PC-9 (cell line): ENCODE data around the gene ARHGEF7. TPM values are rescaled to one million over a fixed set of nuclear protein-coding genes. Genes with fewer than 3 reads are reported as not detected.

ENCODE experiments used
- BruUV-seq: library from RNA; stranded (reverse); fragments of 400-500 nt; replicated peaks from 2 replicates; lab custom pipeline; 2021; lab: Mats Ljungman, UMichigan
- CTCF ChIA-PET: fragments of 300-600 bp; sonication (Branson Sonifier 250); formaldehyde crosslinking; loops from one replicate; lab custom pipeline; 2022; ENCODE audit warnings: antibody characterized with exemption; lab: Charles Lee
- POLR2A ChIA-PET: fragments of 300-600 bp; sonication (Branson Sonifier 250); formaldehyde crosslinking; loops from one replicate; lab custom pipeline; 2022; ENCODE audit warnings: antibody characterized with exemption; ENCODE audit not compliant: unreplicated experiment; lab: Charles Lee
- DNase-seq, 2 experiments: peaks; one replicate each; pipeline versions ENCODE4 v3.0.0 to v3.0.0-alpha.2; 2015 to 2022; ENCODE audit warnings: mixed read lengths in 1 of 2
- H2AFZ ChIP-seq: fragments of 200-600 bp; sonication (generic); 2 replicates; pipeline ENCODE4 v1.8.1; 2017; ENCODE audit warnings: antibody characterized with exemption
- H3F3A ChIP-seq: fragments of 200-600 bp; sonication (generic); 2 replicates; pipeline ENCODE4 v1.8.1; 2017; ENCODE audit warnings: antibody characterized with exemption, mild to moderate bottlenecking, low read depth; ENCODE audit not compliant: insufficient read depth
- H3K27ac ChIP-seq: fragments of 200-600 bp; sonication (generic); 2 replicates; pipeline ENCODE4 v1.6.1; 2016; ENCODE audit warnings: mixed run types
- H3K27me3 ChIP-seq: fragments of 200-600 bp; sonication (generic); 2 replicates; pipeline ENCODE4 v1.6.1; 2016; ENCODE audit warnings: low read depth, mixed run types; ENCODE audit not compliant: insufficient read depth
- H3K36me3 ChIP-seq: fragments of 200-600 bp; sonication (generic); 2 replicates; pipeline ENCODE4 v1.6.1; 2016; ENCODE audit warnings: low read depth, mixed run types
- H3K4me1 ChIP-seq: fragments of 200-600 bp; sonication (generic); replicated peaks from 2 replicates; pipeline ENCODE4 v1.6.1; 2016; ENCODE audit warnings: mixed run types; ENCODE audit not compliant: insufficient read depth
- H3K4me2 ChIP-seq: fragments of 200-600 bp; sonication (generic); 2 replicates; pipeline ENCODE4 v1.6.1; 2017; ENCODE audit warnings: mixed run types
- H3K4me3 ChIP-seq: fragments of 200-600 bp; sonication (generic); 2 replicates; pipeline ENCODE4 v1.6.1; 2016; ENCODE audit warnings: mixed run types
- H3K79me2 ChIP-seq: fragments of 200-600 bp; sonication (generic); 2 replicates; pipeline ENCODE4 v1.6.1; 2017; ENCODE audit warnings: low read depth, mixed run types
- H3K9me2 ChIP-seq: fragments of 200-600 bp; sonication (generic); 2 replicates; pipeline ENCODE4 v1.8.1; 2017; ENCODE audit warnings: mild to moderate bottlenecking; ENCODE audit not compliant: insufficient read depth
- H3K9me3 ChIP-seq: fragments of 200-600 bp; sonication (generic); 2 replicates; pipeline ENCODE4 v1.8.1; 2016; ENCODE audit warnings: low read depth; ENCODE audit not compliant: insufficient read depth
- H4K20me1 ChIP-seq: fragments of 200-600 bp; sonication (generic); 2 replicates; pipeline ENCODE4 v1.8.1; 2017; ENCODE audit not compliant: insufficient read depth
- EZH2 ChIP-seq: fragments of 200-600 bp; sonication (generic); IDR thresholded peaks from 2 replicates; pipeline ENCODE4 v1.8.0; 2017; ENCODE audit warnings: antibody characterized with exemption, low read depth
- intact Hi-C: fragments of 100-400 bp; cut with micrococcal nuclease; formaldehyde crosslinking; loops from one replicate; pipeline ENCODE4 v1.10.0; 2022; ENCODE audit not compliant: unreplicated experiment
- total RNA-seq: library from RNA; stranded (reverse); gene quantifications from 2 replicates; pipeline ENCODE4 v1.2.3, GENCODE V29; 2021
- TF ChIP-seq, protein P1 (sequence below): fragments of 200-600 bp; sonication (generic); conservative IDR thresholded peaks from 2 replicates; pipeline ENCODE4 v1.6.1; 2017; ENCODE audit warnings: mixed run types, antibody characterized with exemption, mild to moderate bottlenecking, moderate library complexity

ARHGEF7 gene
- total RNA-seq, 1 experiment from 2014 or later = 37.0 TPM

DNA sequence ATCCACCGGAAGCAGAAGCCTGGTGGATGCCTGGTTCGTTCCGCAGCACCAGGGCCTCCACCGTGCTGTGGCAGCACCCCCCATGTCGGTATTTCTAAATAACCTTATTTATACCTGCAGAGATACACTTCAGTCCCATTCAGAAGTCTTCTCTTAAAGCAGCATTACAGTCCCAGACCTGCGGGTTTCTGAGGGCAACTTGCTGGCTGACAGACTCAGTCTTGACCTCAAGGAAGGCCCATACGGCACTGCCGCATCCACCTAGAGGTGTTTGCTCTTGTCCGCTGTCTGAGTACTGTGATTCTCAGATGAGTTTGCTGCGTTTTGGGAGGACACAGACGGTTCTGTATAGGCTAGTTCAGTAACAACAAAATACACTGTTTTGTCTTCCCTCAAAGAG, 188.4 kb downstream of the ARHGEF7 start:
- Histone ChIP-seq H3K4me1 (no peaks in the 10 kb centered on the region), H3K27me3 (no peaks in the 10 kb centered on the region), H3K79me2 (no peaks in the 10 kb centered on the region), H3K4me2 (no peak overlapping the region), H3K9me2 (no peaks in the 10 kb centered on the region), H3K27ac (no peak overlapping the region), H3K4me3 (no peak overlapping the region), H3K36me3 (0 out of 2 replicates have a peak, but pooled peaks cover 5% of the 10 kb centered on the region), H3K9me3 (no peaks in the 10 kb centered on the region), H2AFZ (no peak overlapping the region), H3F3A (no peaks in the 10 kb centered on the region), H4K20me1 (no peaks in the 10 kb centered on the region)
- CTCF ChIA-PET = no interaction called here
- intact Hi-C loops = no loop called here
- BruUV-seq = no TSS peak
- DNase-seq = no peak
- TF ChIP-seq EZH2 = no peak
- TF ChIP-seq, protein P1, sequence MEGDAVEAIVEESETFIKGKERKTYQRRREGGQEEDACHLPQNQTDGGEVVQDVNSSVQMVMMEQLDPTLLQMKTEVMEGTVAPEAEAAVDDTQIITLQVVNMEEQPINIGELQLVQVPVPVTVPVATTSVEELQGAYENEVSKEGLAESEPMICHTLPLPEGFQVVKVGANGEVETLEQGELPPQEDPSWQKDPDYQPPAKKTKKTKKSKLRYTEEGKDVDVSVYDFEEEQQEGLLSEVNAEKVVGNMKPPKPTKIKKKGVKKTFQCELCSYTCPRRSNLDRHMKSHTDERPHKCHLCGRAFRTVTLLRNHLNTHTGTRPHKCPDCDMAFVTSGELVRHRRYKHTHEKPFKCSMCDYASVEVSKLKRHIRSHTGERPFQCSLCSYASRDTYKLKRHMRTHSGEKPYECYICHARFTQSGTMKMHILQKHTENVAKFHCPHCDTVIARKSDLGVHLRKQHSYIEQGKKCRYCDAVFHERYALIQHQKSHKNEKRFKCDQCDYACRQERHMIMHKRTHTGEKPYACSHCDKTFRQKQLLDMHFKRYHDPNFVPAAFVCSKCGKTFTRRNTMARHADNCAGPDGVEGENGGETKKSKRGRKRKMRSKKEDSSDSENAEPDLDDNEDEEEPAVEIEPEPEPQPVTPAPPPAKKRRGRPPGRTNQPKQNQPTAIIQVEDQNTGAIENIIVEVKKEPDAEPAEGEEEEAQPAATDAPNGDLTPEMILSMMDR = no peak
- POLR2A ChIA-PET = no interaction called here

DNA sequence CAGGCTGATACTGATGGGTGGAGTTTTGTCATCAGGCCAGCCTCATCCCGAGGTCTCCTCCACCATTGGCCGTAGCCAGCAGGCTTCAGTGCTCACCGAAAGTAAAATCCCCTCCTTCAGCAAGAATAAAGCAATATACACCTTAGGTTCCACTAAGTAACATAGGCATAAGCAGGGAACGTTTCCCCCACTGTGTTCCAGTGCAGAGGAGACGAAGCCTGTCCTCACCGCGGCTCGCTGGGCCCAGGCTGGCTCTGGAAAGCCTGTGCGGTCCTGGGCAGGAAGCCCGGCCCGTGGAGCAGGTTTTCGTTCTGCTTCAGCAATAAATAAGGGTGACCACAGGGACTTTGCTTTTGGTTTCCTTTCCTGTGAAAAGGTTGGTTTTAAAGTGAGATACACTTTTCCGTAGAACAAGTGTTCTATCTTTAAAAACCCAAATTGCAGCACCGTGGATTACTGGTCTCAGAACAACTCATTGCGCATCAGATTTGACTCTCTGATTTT, 189.0 kb downstream of the ARHGEF7 start:
- BruUV-seq = no TSS peak
- Histone ChIP-seq H3K27ac (no peak overlapping the region), H3K36me3 (0 out of 2 replicates have a peak, but pooled peaks cover 5% of the 10 kb centered on the region), H3K27me3 (no peaks in the 10 kb centered on the region), H2AFZ (no peak overlapping the region), H3K79me2 (no peaks in the 10 kb centered on the region), H3K4me3 (no peak overlapping the region), H3F3A (no peaks in the 10 kb centered on the region), H3K4me2 (no peak overlapping the region), H3K4me1 (no peaks in the 10 kb centered on the region), H4K20me1 (no peaks in the 10 kb centered on the region), H3K9me3 (no peaks in the 10 kb centered on the region), H3K9me2 (no peaks in the 10 kb centered on the region)
- intact Hi-C loops = no loop called here
- CTCF ChIA-PET = no interaction called here
- POLR2A ChIA-PET = no interaction called here
- no peak for DNase-seq
- TF ChIP-seq, protein P1 = no peak
- TF ChIP-seq EZH2 = no peak

DNA sequence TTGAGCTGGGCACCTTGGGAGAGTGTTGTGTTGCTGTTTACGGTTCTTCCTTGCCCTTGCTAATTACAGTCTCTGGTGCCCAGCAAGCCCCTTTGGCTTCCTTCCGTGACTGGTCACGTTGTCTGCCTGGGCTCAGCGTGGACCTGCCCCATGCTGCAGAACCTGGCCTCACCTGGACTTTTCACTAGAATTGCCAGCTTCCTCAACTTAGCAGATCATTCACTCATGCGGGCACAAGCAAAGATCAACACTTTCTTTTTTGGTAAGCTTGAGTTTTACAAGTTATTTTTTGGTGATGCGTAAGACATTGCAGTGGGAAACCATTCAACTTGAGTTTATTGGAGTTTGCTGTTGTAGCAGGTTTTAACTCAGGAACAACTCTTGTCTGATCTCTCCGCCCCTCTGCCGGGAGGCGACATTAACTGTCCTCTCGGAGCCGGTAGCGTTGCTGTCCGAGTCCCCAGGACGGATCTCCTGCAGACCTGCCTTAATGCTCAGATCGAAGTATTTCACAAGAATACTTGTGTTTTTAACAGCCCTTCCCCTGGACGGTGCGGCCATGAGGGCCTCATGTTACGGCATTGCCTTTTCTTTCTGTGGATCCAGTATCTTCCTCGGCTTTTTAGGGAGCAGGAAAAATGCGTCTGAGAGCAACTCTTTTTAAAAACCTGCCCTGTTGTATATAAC, 189.6 kb downstream of the ARHGEF7 start:
- Histone ChIP-seq H3K79me2 (no peaks in the 10 kb centered on the region), H2AFZ (no peak overlapping the region), H3K9me2 (no peaks in the 10 kb centered on the region), H3K27ac (no peak overlapping the region), H3K27me3 (no peaks in the 10 kb centered on the region), H3F3A (no peaks in the 10 kb centered on the region), H3K4me3 (no peak overlapping the region), H3K9me3 (no peaks in the 10 kb centered on the region), H3K4me2 (no peak overlapping the region), H3K36me3 (0 out of 2 replicates have a peak, but pooled peaks cover 5% of the 10 kb centered on the region), H3K4me1 (no peaks in the 10 kb centered on the region), H4K20me1 (no peaks in the 10 kb centered on the region)
- TF ChIP-seq EZH2 = no peak
- TF ChIP-seq, protein P1 = no peak
- POLR2A ChIA-PET = no interaction called here
- DNase-seq = no peak
- intact Hi-C loops = no loop called here
- CTCF ChIA-PET = no interaction called here
- no TSS peak for BruUV-seq
